Spinal cord (tissue), 10 donors: Measurements from ENCODE around the gene PTBP3. TPM values are rescaled to one million over a fixed set of nuclear protein-coding genes. Genes with fewer than 3 reads are reported as not detected.
A peak's percentile ranks its signal among the peaks of the same experiment; 100 is the strongest.

Experiments used
- DNase-seq, 6 donors: peaks; one replicate each; pipeline versions ENCODE4 v3.0.0 to v3.0.0-alpha.2; 2013 to 2015; ENCODE audit warnings: low spot score in 6 of 6, low read depth in 4 of 6
- H3K27ac ChIP-seq: one replicate; pipeline ENCODE4 v1.5.1; 2013; ENCODE audit warnings: low read depth, low read length, control low read depth
- H3K27me3 ChIP-seq: one replicate; pipeline ENCODE4 v1.6.1; 2013; ENCODE audit warnings: low read length; ENCODE audit not compliant: control insufficient read depth, insufficient read depth
- H3K36me3 ChIP-seq: one replicate; pipeline ENCODE4 v1.6.1; 2013; ENCODE audit warnings: low read length; ENCODE audit not compliant: control insufficient read depth, insufficient read depth
- H3K4me1 ChIP-seq: one replicate; pipeline ENCODE4 v1.6.1; 2013; ENCODE audit warnings: low read length; ENCODE audit not compliant: control insufficient read depth, insufficient read depth
- H3K4me3 ChIP-seq: one replicate; pipeline ENCODE4 v1.5.1; 2013; ENCODE audit warnings: low read depth, low read length, control low read depth
- H3K9me3 ChIP-seq: one replicate; pipeline ENCODE4 v1.6.1; 2013; ENCODE audit warnings: low read length; ENCODE audit not compliant: control insufficient read depth, insufficient read depth
- WGBS: methylation state at CpG from one replicate; pipeline ENCODE4 v1.1.5; 2013; ENCODE audit warnings: missing lambda C conversion rate; ENCODE audit not compliant: insufficient coverage; 5-methylcytosine and 5-hydroxymethylcytosine counted together
- polyA plus RNA-seq, 2 donors: library from polyadenylated mRNA; unstranded; fragments of 120-200 nt; gene quantifications; one replicate each; pipeline ENCODE4 v1.2.1, GENCODE V29; 2013; ENCODE audit not compliant: insufficient read length in 2 of 2
- total RNA-seq, 2 donors: library from RNA; depleted of rRNA in 1 of 2; stranded (reverse); fragments of 120-200 nt in 1 of 2; fragments of >200 nt in 1 of 2; gene quantifications; one replicate each; pipeline versions ENCODE4 v1.2.3 to v1.2.4, GENCODE V29; 2013 to 2014
- donor health status: healthy.

The PTBP3 gene
- total and polyA plus RNA-seq, 4 donors: 15.5 to 42.7 (median 18.6) TPM

DNA sequence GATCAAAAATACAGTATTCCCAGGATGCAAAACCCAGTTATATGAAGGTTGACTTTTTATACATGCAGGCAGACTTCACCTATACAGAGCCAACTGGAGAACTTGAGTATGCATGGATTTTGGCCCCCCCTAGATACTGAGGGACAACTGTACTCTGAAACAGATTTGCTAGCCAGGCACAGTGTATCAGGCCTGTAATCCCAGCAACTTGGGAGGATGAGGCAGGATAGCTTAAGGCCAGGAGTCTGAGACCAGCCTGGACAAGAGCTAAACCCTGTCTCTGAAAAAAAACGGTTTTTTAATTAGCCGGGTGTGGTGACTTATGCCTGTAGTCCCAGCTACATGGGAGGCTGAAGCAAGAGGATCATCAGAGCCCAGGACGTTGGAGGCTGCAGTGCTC lies 21.9 kb downstream of the PTBP3 start:
- Histone ChIP-seq H3K9me3 (no peaks in the 10 kb centered on the region), H3K27me3 (no peaks in the 10 kb centered on the region), H3K4me1 (peaks cover 3% of the 10 kb centered on the region), H3K36me3 (no peaks in the 10 kb centered on the region), H3K4me3 (no peak overlapping the region), H3K27ac (no peak overlapping the region)
- 93% methylated on average over 3 of the region's 3 CpGs for WGBS
- no peak for DNase-seq

DNA sequence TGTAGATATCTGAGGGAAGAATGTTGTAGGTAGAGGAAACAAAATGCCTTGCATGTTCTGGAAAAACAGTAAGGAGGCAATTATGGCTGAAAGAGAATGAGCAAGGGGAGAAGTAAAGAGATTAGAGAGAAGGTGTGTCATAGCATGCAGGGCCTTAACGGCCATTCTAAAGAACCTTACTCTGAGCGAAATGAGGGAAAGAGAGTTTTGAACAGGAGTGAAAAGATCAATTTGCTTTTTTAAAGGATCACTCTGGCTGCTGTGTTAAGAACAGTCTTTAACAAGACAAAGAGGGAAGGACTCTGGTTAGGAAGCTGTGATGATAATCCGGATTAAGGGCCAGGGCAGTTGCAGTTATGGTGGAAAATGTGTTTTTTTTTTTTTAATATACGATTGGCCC lies 22.6 kb downstream of the PTBP3 start:
- H3K4me3 ChIP-seq: no peak overlapping the region
- no peaks in the 10 kb centered on the region for H3K9me3 ChIP-seq
- H3K36me3 ChIP-seq: no peaks in the 10 kb centered on the region
- peaks cover 3% of the 10 kb centered on the region for H3K4me1 ChIP-seq
- no peaks in the 10 kb centered on the region for H3K27me3 ChIP-seq
- DNase-seq: no peak
- H3K27ac ChIP-seq: no peak overlapping the region
- 50% methylated on average over 3 of the region's 4 CpGs for WGBS

DNA sequence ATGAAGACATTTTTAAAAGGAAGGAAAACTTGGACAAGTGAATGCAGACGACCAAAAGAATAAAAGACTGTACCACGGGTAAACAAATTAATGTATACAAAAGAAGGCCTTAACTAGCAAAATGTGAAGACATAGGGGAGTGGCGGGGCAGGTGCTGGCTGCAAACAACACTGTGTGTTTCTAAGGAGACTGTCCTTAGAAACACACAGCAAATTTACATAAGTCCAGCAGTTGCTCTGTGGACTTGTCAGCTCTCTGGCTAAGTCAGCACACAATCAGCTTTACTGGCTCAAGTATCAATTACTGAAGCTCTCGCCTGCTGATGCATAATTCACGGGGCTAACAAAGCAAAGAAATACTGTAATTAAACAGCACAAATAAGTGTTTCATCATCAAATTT lies 24.8 kb downstream of the PTBP3 start:
- Histone ChIP-seq H3K27ac (no peak overlapping the region), H3K4me1 (peaks cover 3% of the 10 kb centered on the region), H3K9me3 (no peaks in the 10 kb centered on the region), H3K36me3 (no peaks in the 10 kb centered on the region), H3K4me3 (no peak overlapping the region), H3K27me3 (no peaks in the 10 kb centered on the region)
- peak in 2 of 6 donors; percentile 48 to 69 for DNase-seq
- no CpG with 5 or more reads among the region's 5 CpGs for WGBS

DNA sequence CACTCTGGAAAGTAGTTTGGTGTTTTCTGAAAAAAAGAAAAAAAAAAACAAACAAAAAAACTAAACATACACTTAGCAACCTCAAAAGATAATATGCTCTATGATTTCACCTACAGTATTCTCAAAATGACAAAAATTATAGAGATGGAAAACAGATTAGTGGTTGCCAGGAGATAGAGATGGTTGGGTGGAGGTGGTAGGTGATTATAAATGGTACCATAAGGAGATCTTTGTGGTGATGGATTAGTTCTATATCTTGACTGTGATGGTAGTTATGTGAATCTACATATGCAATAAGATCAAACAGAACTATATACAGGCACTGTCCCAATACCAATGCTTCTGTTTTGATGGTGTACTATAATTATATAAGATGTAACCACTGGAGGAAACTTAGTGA lies 32.0 kb downstream of the PTBP3 start:
- Histone ChIP-seq H3K4me1 (no peaks in the 10 kb centered on the region), H3K4me3 (no peak overlapping the region), H3K9me3 (no peaks in the 10 kb centered on the region), H3K27me3 (no peaks in the 10 kb centered on the region), H3K36me3 (no peaks in the 10 kb centered on the region), H3K27ac (no peak overlapping the region)
- DNase-seq: peak in 1 of 6 donors; percentile 13

DNA sequence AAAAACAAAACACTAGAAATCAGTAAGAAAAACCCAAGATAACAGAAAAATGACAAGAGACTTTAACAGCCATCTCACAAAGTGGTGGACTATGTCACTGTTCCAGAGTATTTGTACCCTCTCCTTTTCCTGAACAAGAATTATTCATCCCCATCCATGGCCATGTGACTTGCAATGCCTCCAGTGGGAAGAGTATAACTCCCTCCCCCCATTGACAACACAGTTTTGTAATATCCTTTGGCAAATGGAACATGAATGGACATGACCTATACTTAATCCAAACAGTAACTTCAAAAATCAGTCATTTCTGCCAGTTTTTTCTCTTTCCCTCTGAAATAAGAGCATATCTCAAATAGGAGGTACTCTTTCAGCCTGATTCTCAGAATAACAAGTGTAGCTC lies 33.9 kb downstream of the PTBP3 start:
- no peaks in the 10 kb centered on the region for H3K36me3 ChIP-seq
- no peak overlapping the region for H3K27ac ChIP-seq
- H3K9me3 ChIP-seq: no peaks in the 10 kb centered on the region
- no peak for DNase-seq
- H3K27me3 ChIP-seq: no peaks in the 10 kb centered on the region
- no peaks in the 10 kb centered on the region for H3K4me1 ChIP-seq
- no peak overlapping the region for H3K4me3 ChIP-seq

DNA sequence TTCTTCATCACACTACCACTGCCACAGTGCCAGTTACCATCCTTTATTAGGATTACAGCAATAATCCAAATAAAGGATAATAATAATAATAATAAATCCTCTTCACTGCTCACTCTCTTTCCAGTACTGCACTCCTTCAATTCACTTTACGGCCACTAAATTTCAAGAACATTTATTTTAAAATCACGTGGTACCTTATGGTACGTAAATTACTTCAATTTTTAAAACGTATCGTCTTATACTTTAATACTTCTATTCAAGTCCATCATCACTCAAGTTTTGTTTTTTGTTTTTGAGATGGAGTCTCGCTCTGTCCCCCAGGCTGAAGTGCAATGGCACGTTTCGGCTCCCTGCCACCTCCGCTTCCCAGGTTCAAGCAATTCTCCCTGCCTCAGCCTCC lies 36.5 kb downstream of the PTBP3 start:
- Histone ChIP-seq H3K4me3 (no peak overlapping the region), H3K9me3 (no peaks in the 10 kb centered on the region), H3K27me3 (no peaks in the 10 kb centered on the region), H3K4me1 (no peaks in the 10 kb centered on the region), H3K27ac (no peak overlapping the region), H3K36me3 (no peaks in the 10 kb centered on the region)
- WGBS: 100% methylated on average over 1 of the region's 9 CpGs
- DNase-seq: no peak

DNA sequence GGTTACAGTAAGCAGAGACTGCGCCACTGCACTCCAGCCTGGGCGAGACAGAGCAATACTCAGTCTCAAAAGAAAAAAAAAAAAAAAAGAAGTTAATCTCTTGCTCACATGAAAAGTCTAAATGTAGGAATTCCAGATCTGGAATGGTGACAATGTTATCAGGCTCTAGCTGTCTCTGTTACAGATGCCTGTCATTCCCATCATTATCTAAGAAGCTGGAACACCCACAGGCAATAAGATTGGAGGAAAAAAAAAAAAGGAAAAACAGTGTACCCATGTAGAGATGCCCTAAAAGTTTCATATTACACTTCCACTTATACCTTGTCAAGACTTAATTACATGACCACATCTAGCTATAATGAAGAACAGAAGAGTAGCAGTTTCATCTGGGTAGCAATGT lies 38.2 kb downstream of the PTBP3 start:
- H3K36me3 ChIP-seq: no peaks in the 10 kb centered on the region
- H3K27me3 ChIP-seq: no peaks in the 10 kb centered on the region
- WGBS: no CpG with 5 or more reads among the region's 2 CpGs
- H3K27ac ChIP-seq: no peak overlapping the region
- no peak for DNase-seq
- H3K9me3 ChIP-seq: no peaks in the 10 kb centered on the region
- no peak overlapping the region for H3K4me3 ChIP-seq
- no peaks in the 10 kb centered on the region for H3K4me1 ChIP-seq

DNA sequence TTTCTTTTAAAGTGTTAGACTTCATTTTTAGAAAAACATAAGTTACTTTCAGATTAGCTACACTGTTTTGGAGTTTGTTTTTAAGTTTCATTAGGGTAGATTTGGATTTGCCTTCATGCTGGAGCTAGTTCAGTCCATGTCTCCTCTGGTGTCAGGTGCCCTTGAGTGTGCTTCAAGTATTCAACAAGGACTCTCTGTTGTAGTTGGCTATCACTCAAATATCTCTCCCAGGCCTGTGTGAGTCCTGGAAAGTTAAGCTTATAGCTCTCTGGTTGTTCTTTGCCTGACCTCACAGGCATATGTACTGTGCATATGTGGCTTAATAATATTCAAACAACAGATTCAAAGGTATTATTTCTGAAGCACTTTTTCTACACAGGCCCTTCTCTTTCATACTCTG lies 45.4 kb downstream of the PTBP3 start:
- DNase-seq: no peak
- peaks cover 8% of the 10 kb centered on the region for H3K36me3 ChIP-seq
- no peak overlapping the region for H3K4me3 ChIP-seq
- H3K27ac ChIP-seq: no peak overlapping the region
- peaks cover 12% of the 10 kb centered on the region for H3K9me3 ChIP-seq
- no peaks in the 10 kb centered on the region for H3K4me1 ChIP-seq
- H3K27me3 ChIP-seq: no peaks in the 10 kb centered on the region

DNA sequence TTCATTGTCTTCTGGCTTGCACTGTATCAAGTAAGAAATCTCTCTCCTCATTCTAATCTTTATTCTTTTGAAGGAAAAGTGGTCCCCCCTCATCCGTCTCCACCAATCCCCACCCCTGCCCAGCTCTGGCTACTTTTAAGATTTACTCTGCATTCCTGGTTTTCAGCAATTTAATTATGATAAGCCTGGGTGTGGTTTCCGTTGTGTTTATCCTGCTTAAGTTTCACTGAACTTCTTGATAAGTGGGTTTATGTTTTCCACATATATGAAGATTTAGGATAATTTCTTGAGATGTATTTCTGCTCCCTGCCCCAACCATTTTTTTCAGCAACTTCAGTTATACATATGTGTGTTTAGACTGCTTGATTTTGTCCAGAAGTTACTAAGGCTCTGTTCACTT lies 46.5 kb downstream of the PTBP3 start:
- no peak for DNase-seq
- H3K27me3 ChIP-seq: no peaks in the 10 kb centered on the region
- no peak overlapping the region for H3K4me3 ChIP-seq
- no CpG with 5 or more reads among the region's 2 CpGs for WGBS
- H3K4me1 ChIP-seq: no peaks in the 10 kb centered on the region
- H3K36me3 ChIP-seq: peaks cover 8% of the 10 kb centered on the region
- no peak overlapping the region for H3K27ac ChIP-seq
- peaks cover 12% of the 10 kb centered on the region for H3K9me3 ChIP-seq

DNA sequence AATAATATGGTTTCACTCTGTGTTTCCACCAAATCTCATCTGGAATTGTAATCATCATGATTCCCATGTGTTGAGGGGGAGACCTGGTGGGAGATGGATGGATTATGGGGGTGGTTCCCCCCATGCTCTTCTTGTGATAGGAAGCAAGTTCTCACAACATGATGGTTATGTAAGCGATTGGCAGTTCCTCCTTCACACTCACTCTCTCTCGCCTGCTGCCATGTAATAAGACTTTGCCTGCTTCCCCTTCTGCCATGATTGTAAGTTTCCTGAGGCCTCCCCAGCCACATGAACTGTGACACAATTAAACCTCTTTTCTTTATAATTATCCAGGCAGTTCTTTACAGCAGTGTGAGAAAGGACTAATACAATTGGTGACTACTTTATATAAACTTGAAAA lies 48.4 kb downstream of the PTBP3 start:
- H3K4me1 ChIP-seq: no peaks in the 10 kb centered on the region
- H3K9me3 ChIP-seq: peaks cover 12% of the 10 kb centered on the region
- no peak overlapping the region for H3K27ac ChIP-seq
- no peaks in the 10 kb centered on the region for H3K27me3 ChIP-seq
- 100% methylated on average over 2 of the region's 2 CpGs for WGBS
- no peak for DNase-seq
- H3K36me3 ChIP-seq: peaks cover 8% of the 10 kb centered on the region
- H3K4me3 ChIP-seq: no peak overlapping the region
